ENCODE data around the gene CARNS1.
A peak's percentile ranks its signal among the peaks of the same experiment; 100 is the strongest.
"Not testable (repeated sequence)": the region's sequence is repeated elsewhere in the genome, so short reads cannot be mapped to it uniquely, and the experiment has no call there.

The CARNS1 gene

DNA sequence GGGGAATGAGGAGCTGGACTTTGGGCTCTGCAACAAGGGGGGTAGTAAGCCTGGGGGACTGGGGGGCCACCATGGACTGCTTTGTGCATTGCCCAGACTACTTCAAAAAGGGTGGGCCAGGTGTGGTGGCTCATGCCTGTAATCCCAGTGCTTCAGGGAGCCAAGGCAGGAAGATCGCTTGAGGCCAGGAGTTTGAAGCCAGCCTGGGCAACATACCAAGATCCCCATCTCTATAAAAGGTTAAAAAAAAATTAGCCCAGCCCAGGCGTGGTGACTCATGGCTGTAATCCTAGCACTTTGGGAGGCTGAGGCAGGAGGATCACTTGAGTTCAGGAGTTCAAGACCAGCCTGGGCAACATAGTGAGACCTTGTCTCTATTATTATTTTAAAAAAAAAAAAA, 50.1 kb downstream of the CARNS1 start:
- DNase-seq (ENCODE audit: low read depth in 2 of 2), result not testable (repeated sequence)

DNA sequence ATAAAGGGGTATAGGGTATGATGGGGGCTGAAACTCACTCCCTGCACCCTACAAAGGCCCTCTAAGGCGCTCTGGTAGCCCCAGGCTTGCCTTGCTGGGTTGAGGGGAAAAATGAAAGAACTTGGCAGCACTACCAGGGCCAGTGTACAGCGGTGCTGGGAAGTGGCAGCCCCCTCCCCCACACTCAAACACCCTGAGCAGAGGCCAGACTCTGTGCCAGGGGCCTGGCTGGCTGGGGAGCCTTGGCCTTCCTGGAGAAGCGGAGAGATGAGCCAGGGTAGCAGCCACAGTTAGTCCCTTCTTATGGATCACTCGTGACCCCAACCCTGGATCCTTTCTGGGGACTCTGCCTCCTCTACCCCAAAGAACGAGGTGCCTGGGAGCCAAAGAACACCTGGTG, 50.9 kb downstream of the CARNS1 start:
- DNase-seq (ENCODE audit: low read depth in 2 of 2), result no peak

DNA sequence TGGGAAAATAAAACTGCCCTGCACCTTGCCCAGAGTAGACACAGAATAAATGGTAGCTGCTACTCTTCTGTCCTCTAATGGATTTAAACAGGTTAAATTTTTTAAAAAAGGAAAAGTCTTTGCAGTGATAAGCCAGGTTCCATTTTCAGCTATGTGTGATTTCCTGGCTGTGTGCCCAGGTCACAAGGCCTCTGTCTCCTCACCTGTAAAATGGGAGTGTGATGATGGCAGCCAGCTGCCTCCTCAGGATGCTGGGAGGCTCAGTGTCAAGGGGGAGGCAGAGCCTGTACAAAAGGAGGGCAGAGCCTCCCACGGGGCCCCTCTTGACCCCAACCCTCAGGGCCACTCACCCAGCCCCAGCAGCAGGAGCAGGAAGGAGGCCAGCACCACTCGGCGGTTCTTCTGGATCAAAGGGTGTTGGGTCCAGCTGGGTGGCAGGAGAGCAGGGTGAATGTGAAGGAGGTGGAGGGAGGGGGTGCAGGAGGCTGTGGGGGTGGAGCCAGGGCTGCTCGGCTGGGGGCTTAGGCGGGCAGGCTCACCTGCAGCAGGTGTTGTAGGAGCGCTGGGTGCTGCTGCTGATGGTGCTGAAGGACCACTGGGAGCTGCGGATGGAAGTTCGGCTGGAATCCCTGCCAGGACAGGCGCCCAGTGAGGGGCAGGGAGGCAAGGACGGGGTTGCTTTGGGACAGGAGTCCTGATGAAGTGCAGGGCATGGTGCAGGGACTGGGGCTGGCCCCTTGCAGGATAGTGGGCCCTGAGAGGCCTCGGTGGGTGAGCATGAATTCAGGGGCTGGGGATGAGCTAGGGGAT, 51.7 kb downstream of the CARNS1 start:
- no peak for DNase-seq (ENCODE audit: low read depth in 2 of 2)

DNA sequence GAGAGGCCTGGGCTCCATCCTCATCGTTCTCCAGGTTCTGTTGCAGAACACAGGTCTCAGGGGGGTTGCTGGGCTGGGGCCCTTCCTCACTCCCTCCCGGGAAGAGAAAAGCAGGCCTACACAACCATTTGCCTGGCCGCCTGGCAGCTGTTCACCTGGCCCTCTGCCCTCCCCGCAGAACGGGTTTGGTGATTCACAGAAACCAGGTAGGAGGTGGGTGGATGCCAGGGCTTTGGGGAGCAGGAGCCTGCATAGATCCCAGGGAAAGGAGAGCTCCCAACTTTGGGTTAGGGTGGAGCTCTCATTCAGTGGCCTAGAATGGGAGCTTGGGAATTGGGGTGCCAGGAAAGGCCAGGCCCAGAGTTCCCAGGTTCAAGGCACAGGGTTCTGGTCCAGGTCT, 52.6 kb downstream of the CARNS1 start:
- DNase-seq (ENCODE audit: low read depth in 2 of 2), result no peak

DNA sequence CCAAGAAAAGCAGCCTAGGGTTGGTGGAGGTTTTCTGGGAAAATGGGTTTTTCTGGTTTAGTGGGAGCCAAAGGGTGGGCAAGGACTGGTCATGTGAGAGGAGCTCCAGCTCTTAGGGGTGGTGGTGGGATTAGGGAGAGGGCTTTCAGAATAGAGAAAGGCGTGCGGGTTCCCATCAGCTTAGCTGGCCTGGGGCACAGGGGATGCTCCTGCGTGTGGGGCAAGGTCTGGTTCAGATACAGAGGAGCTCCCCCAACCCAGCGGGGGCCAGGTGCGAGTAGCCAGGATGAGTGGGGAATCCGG, 52.9 kb downstream of the CARNS1 start:
- DNase-seq (ENCODE audit: low read depth in 2 of 2), result no peak

DNA sequence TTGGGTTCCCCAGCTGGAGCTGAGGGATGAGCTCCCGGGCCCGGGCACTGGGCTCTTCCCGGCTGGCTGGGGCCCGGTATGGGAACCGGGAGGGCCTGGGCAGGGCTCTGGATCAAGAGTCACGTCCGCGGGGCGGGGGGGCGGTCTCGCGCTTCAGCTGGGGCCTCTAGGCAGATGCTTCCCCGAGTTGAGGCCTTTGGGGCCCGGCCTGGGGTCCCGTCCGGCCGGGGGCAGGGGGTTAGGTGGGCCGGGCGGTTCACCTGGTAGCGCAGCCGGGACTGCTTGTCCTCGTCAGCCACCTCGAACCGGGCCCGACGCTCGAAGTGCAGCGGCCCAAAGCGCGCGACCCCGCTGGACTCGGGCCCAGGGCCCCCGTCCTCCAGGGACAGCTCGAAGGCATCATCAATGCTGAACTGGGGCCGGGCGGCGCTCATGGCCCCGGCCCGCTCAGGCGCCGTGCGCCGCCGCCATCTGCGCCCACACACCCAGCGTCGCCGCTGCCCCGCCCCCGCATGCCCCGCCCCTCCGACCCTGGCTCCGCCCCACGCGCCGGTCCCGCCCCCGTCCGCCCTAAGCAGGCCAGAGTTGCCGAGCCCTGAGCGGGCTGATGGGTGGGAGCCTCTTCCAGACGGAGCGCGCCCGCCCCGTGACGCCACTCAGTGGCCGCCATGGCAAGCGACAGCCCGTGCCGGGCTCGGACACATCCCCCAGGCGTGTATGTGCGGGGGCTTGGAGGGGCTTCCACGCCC, 53.5 kb downstream of the CARNS1 start, which contains the start of gene TMEM134:
Gene TMEM134, minus strand, starts transcription at position 493 of the 749 bp plus-strand sequence. Its CDS starts 59 bp downstream, at position 434.
- peak; percentile 87 to 89 for DNase-seq (ENCODE audit: low read depth in 2 of 2)

DNA sequence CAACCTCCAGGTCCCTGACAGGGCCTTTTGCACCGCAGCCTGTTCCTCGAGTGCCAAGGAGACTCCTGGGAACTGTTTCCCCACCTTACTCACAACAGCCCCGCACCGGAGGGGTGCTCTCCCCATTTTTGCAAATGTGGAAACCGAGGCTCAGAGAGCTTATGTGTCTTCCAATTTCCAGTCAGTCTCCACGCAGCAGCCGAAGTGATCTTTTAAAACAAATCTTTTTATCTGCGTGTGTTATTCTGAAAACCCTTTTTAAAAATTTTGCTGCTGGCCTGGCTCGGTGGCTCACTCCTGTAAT, 54.0 kb downstream of the CARNS1 start:
- no peak for DNase-seq (ENCODE audit: low read depth in 2 of 2)

DNA sequence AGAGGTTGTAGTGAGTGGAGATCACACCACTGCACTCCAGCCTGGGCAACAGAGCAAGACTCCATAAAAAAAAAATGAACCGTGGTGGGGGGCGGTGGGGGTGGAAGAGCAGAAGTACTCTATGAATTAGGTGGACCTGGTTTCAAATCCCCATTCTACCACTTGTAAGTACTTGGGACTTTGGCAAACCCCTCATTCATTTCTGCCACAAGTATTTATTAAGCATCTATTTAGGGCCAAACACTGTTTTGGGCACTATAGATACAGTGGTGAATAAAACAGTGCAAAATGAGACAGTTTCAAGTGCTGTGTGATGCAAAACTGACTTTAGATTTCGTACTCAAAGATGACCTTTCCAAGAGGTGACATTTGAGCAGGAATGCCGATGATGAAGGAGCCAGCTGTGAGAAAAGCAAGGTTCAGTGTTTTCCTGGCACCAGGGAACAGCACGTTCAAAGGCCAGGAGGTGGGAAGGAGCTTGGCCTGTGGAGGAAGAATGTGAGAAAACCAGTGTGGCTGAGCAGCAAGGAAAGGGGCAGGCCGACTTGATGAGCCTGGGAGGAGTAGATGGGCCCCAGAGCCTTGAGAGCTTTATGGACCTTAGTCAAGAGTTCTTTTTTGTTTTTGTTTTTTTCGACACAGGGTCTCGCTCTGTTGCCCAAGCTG, 55.0 kb downstream of the CARNS1 start:
- DNase-seq (ENCODE audit: low read depth in 2 of 2), result no peak

DNA sequence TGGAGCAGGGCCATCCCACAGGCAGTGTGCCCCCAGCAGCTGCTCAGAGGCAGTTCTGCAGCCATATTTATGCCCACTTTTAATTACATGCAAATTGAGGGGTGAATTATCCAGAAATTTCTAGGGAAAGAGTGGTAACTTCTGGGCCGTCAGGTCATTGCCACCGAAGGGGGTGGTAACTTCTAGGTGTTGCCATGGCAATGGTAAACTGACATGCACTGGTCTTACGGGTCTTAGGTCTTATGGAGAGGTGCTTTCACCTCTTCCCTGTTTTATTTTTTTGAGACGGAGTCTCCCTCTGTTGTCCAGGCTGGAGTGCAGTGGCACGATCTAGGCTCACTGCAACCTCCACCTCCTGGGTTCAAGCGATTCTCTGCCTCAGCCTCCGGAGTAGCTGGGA, 57.4 kb downstream of the CARNS1 start:
- DNase-seq (ENCODE audit: low read depth in 2 of 2), result no peak

Measured in stimulated activated CD4-positive, alpha-beta T cell treated with anti-CD3 and anti-CD28 coated beads, Interleukin-12 subunit alpha, Interleukin-12 subunit beta, amount 100 ng/mL, for 24 hours (primary cell).